HG03060 (cell line): ENCODE results near the gene KLK4.
A peak's percentile ranks its signal among the peaks of the same experiment; 100 is the strongest.
"Not testable (repeated sequence)": the region's sequence is repeated elsewhere in the genome, so short reads cannot be mapped to it uniquely, and the experiment has no call there.

ENCODE experiments used
- ATAC-seq: cut with Tn5 transposase; IDR thresholded peaks from one replicate; pipeline ENCODE4 v1.9.1; 2021; ENCODE audit warnings: low read depth, moderate number of reproducible peaks; ENCODE audit not compliant: unreplicated experiment

The KLK4 gene

DNA sequence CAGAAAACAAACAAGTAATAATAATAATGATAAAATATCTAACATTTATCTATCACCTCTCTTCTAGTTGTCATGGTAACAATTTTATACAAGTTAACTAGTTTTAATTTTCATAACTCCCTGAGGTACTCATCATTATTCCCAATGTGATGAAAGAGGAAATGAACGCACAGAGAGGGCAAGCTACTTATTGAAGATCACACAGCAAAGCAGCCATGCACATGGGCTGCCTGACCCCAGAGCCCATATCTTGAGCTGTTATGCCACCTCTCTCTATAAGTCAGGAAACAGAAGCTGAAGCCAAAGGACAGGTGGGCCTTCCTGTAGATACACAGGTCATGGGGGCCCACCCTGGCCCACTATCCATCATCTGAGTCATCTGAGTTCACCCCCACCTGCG lies 4.9 kb upstream of the KLK4 start:
- ATAC-seq = no peak

DNA sequence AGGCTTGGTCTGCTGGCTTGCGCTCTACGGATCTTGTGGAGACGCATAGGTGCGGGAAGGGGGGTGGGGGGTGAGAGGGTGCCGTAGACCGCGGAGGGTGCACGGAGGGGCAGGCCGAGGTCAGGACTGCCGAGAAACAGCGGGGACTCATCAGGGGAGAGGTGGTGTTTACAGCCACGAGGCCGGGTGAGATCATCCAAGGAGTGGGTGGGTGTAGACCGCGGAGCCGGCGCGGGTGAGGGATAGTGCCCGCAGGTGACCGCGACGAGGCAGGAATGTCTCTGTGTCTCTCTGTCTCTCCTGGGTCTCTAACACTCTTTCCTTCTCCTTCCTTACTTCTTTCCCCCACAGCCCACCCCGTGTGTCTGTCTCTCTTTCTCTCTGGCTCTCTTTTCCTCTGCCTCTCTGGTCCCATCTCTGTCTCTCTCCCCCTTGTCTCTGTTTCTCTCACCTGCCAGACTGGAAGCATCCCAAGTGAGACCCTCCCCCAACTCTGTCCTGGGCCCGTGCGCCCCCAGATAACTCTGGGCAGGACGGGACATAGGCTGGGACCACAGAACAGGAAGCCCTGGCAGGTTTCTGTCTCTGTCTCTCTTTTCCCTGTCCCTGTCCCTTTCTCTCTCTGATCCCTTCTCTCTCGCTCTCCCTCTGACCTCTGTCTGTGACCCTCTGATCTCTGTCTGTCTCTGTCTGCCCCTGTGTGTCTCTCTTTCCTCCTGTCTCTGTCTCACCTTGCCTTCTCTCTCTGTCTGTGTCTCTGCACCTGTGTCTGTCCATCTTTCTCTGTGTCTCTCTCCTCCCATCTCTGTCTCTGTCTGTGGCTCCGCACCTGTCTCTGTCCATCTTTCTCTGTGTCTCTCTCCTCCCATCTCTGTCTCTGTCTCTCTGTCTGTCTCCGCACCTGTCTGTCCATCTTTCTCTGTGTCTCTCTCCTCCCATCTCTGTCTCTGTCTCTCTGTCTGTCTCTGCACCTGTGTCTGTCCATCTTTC lies 1.8 kb upstream of the KLK4 start:
- ATAC-seq = no peak

DNA sequence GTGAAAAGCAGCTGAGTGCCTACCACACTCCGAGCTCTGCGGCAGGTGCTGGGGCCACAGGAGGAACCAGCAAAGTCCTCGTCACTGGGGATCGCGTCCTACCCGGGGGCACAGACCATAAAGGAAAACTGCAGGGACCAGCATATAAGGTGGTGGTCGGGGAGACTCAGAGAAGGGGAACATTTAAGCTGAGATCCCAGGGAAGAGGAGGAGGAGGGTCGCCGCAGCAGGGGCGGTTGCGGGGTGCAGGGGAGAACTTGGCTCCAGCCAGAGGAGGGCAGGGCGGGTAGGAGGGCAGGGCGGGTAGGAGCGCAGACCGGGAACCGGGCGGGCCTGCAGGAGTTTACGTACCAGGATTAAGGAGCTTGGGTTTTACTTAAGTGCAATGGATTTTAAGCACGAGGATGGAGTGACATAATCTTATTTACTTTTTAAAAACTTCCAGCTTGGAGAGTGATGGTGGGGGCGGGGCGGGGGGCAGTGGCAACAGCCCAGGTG lies 956 bp upstream of the KLK4 start:
- ATAC-seq = no peak

GRCh38 chr19:50910722-50911121 lies 473 bp downstream of the KLK4 start:
- ATAC-seq = no peak

DNA sequence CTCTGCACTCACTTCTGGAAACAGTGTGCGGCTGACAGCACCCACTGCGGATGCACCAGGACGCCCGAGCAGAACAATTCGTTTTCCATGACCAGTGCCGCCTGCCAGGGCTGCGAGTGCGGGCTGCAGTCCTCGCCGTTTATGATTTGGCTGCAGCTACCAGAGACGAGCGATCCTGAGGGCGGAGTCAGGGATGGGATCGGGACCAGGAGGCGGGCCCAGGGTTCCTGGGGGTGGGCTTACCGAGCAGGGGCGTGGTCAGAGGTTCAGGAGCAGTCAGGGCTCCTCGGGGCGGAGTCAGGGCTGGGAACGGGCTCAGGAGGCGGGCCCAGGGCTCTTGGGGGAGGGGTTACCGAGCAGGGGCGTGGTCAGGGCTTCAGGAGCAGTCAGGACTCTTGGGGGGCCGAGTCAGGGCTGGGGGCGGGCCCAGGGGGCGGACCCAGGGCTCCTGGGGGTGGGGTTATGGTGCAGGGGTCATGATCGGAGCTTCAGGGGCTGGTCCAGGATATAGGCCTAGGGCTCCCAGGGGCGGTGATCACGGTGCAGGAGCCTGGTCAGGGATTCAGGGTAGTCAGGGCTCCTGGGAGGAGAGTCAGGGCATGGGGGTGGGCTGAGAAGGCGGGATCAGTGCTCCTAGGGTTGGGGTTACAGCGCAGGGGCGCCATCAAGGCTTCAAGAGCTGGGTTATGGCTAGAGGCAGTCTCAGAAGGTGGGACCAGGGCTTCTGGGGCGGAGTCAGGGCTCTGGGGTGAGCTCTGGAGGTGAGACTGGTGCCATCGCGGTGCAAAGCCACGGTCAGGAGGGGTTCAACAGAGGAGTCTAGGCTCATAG lies 1.7 kb downstream of the KLK4 start:
- no peak for ATAC-seq

DNA sequence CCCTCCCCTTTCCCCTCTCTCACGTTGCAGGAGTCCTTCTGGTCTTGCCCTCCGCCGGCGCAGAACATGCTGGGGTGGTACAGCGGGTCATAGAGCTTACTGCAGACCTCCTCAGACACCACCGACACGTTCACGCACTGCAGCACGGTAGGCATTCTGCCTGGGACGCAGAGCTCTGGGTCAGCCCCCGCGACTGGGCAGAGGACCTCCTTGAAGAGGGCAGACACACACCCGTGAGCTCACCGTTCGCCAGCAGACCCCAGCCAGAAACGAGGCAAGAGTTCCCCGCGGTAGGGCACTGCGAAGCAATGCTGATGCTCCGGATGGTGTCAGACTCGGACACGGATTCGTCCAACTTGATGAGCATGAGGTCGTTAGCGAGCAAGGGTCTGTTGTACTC lies 2.9 kb downstream of the KLK4 start:
- ATAC-seq = no peak

GRCh38 chr19:50906217-50906616 lies 5.0 kb downstream of the KLK4 start:
- no peak for ATAC-seq

GRCh38 chr19:50902640-50903039 lies 8.6 kb downstream of the KLK4 start:
- no peak for ATAC-seq

- no peak for ATAC-seq
Observed at GRCh38 chr19:50899569-50899968, 11.6 kb downstream of the KLK4 start.

- ATAC-seq = no peak
Observed at GRCh38 chr19:50898018-50898417, 13.2 kb downstream of the KLK4 start.

GRCh38 chr19:50897612-50898011 lies 13.6 kb downstream of the KLK4 start:
- ATAC-seq = peak; percentile 9

DNA sequence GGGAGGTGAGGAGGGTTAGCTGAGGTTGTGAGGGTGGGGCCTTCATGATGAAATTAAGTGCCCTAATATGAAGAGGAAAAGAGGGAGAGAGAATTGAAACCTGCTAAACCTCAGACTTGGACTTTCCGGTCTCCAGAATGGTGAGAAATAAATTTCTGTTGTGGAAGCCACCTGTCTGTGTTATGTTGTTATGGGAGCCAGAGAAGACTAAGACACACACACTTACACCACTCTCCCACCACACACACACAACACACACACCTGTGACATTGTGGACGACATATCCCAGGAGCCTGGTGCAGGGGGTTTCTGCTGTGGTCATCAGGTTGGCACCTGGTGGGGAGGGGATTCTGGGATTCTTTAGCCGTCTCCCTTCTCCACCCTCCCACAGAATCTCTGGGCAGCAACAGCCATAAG lies 14.0 kb downstream of the KLK4 start:
- peak; percentile 20 for ATAC-seq

- peak; percentile 68 for ATAC-seq
Observed at GRCh38 chr19:50896591-50897190, 14.5 kb downstream of the KLK4 start.

DNA sequence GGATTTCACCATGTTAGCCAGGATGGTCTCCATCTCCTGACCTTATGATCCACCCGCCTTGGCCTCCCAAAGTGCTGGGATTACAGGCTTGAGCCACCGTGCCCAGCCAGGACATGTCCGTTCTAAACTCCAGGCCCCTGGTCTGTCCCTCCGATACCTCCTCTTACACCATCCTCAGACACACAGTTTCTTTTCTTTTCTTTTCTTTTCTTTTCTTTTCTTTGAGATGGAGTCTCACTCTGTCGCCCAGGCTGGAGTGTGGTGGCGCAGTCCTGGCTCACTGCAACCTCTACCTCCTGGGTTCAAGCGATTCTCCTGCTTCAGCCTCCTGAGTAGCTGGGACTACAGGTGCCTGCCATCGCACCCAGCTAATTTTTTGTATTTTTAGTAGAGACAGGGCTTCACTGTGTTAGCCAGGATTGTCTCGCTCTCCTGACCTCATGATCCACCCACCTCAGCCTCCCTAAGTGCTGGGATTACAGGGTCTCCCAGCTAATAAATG lies 15.1 kb downstream of the KLK4 start:
- ATAC-seq = not testable (repeated sequence)

DNA sequence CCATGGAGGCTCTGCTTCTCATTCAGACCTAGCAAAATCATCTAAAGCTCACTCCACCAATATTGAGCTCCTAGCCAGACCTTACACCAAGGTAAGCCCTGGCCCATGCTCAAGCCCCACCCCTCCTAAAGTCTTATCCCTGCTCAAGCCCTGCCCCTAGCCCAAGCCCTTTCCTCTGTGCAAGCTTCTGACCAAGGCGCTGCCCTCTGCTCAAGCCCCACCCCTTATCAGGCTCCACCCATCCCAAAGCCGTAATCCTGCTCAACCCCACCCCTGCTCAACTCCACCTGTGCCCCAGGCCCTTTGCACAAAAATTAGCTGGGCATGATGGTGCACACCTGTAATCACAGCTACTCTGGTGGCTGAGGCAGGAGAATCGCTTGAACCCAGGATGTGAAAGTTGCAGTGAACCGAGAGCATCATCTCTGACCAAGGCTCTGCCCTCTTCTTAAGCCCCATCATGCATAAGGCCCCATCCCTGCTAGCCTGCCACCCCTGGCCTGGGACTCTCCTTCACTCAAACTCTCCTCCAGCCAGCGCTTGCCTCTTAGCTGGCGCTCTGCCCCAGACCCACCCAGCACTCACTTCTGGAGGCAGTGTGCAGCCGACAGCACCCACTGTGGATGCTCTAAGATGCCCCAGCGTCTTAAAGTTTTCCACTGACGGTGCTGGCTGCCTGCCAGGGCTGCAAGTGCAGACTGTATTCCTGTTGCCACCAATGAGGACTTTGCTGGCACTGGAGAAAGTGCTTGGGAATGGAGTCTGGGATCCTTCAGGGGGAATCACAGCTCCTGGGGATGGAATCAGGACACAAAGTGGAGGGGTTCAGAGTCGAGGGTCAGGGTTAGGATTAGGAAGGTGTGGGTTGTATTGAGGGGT lies 16.5 kb downstream of the KLK4 start:
- no peak for ATAC-seq

- ATAC-seq = no peak
Observed at GRCh38 chr19:50893047-50893736, 18.0 kb downstream of the KLK4 start.

GRCh38 chr19:50891253-50891625 lies 20.0 kb downstream of the KLK4 start:
- ATAC-seq = no peak

- peak; percentile 58 for ATAC-seq
Observed at GRCh38 chr19:50890422-50891252, 20.6 kb downstream of the KLK4 start.
